Smooth muscle cell (in vitro differentiated cells): Measurements from ENCODE around the gene NCF4. TPM values are rescaled to one million over a fixed set of nuclear protein-coding genes. Genes with fewer than 3 reads are reported as not detected.

ENCODE experiments used
- DNase-seq: peaks from one replicate; lab custom pipeline; 2025; ENCODE audit not compliant: unreplicated experiment; lab: John Stamatoyannopoulos, UW
- H2AFZ ChIP-seq: fragments of 200-600 bp; sonication (generic); 2 replicates; pipeline ENCODE4 v1.6.0; 2016; ENCODE audit warnings: antibody characterized with exemption, low read depth, mild to moderate bottlenecking
- H3F3A ChIP-seq: fragments of 200-600 bp; sonication (generic); 2 replicates; pipeline ENCODE4 v1.6.0; 2017; ENCODE audit warnings: antibody characterized with exemption, low read depth
- H3K27ac ChIP-seq: fragments of 200-600 bp; sonication (generic); 2 replicates; pipeline ENCODE4 v1.5.1; 2016; ENCODE audit warnings: low read depth, mild to moderate bottlenecking
- H3K27me3 ChIP-seq: fragments of 200-600 bp; sonication (generic); 2 replicates; pipeline ENCODE4 v1.6.1; 2016; ENCODE audit warnings: low read depth, mild to moderate bottlenecking
- H3K36me3 ChIP-seq: fragments of 200-600 bp; sonication (generic); 2 replicates; pipeline ENCODE4 v1.5.1; 2016; ENCODE audit warnings: low read depth
- H3K4me1 ChIP-seq: fragments of 200-600 bp; sonication (generic); 2 replicates; pipeline ENCODE4 v1.5.1; 2016; ENCODE audit warnings: low read depth
- H3K4me2 ChIP-seq: fragments of 200-600 bp; sonication (generic); 2 replicates; pipeline ENCODE4 v1.6.0; 2016; ENCODE audit warnings: mild to moderate bottlenecking
- H3K4me3 ChIP-seq: fragments of 200-600 bp; sonication (generic); 2 replicates; pipeline ENCODE4 v1.5.1; 2016; ENCODE audit warnings: mild to moderate bottlenecking
- H3K79me2 ChIP-seq: fragments of 200-600 bp; sonication (generic); 2 replicates; pipeline ENCODE4 v1.6.0; 2016; ENCODE audit warnings: low read depth, mild to moderate bottlenecking
- H3K9ac ChIP-seq: fragments of 200-600 bp; sonication (generic); 2 replicates; pipeline ENCODE4 v1.6.0; 2016; ENCODE audit warnings: low read depth
- H3K9me3 ChIP-seq: fragments of 200-600 bp; sonication (generic); replicated peaks from 2 replicates; pipeline ENCODE4 v1.5.1; 2016; ENCODE audit warnings: low read depth
- H4K20me1 ChIP-seq: fragments of 200-600 bp; sonication (generic); 2 replicates; pipeline ENCODE4 v1.6.0; 2016; ENCODE audit warnings: low read depth
- CTCF ChIP-seq: fragments of 200-600 bp; sonication (generic); IDR thresholded peaks from 2 replicates; pipeline ENCODE4 v1.5.1; 2017; ENCODE audit warnings: borderline replicate concordance, mild to moderate bottlenecking, antibody characterized with exemption; ENCODE audit not compliant: insufficient read depth, poor library complexity, severe bottlenecking
- WGBS: methylation state at CpG from one replicate; pipeline ENCODE4 v1.1.7; 2016; ENCODE audit warnings: low lambda C conversion rate; 5-methylcytosine and 5-hydroxymethylcytosine counted together
- polyA plus RNA-seq: library from polyadenylated mRNA; unstranded; fragments of >200 nt; fragmentation: Nextera tagmentation; extraction: Ambion mirVana; gene quantifications from 2 replicates; pipeline ENCODE4 v1.2.1, GENCODE V29; 2016
- total RNA-seq: library from RNA; depleted of rRNA; stranded (reverse); fragments of >200 nt; gene quantifications from 2 replicates; pipeline ENCODE4 v1.2.3, GENCODE V29; 2014

Gene NCF4
- total and polyA plus RNA-seq, 2 experiments from 2014 or later = 0.15 TPM; not detected in 1

GRCh38 chr22:36914390-36914752 is 53.6 kb downstream of the NCF4 start:
- H2AFZ ChIP-seq = no peak overlapping the region
- no peaks in the 10 kb centered on the region for H3K9me3 ChIP-seq
- no peaks in the 10 kb centered on the region for H3K36me3 ChIP-seq
- H3K9ac ChIP-seq = no peak overlapping the region
- no peak overlapping the region for H3K4me3 ChIP-seq
- H3K27me3 ChIP-seq = no peaks in the 10 kb centered on the region
- no peaks in the 10 kb centered on the region for H4K20me1 ChIP-seq
- TF ChIP-seq CTCF = no peak
- H3K4me1 ChIP-seq = peaks cover 9% of the 10 kb centered on the region
- H3K4me2 ChIP-seq = no peak overlapping the region
- WGBS = 100% methylated on average over 1 of the region's 1 CpG
- no peaks in the 10 kb centered on the region for H3F3A ChIP-seq
- H3K79me2 ChIP-seq = no peaks in the 10 kb centered on the region
- no peak for DNase-seq
- H3K27ac ChIP-seq = no peak overlapping the region

- Histone ChIP-seq H3K4me1 (peaks cover 9% of the 10 kb centered on the region), H2AFZ (no peak overlapping the region), H4K20me1 (no peaks in the 10 kb centered on the region), H3K9me3 (no peaks in the 10 kb centered on the region), H3K27ac (no peak overlapping the region), H3K9ac (no peak overlapping the region), H3F3A (no peaks in the 10 kb centered on the region), H3K27me3 (no peaks in the 10 kb centered on the region), H3K4me2 (no peak overlapping the region), H3K4me3 (no peak overlapping the region), H3K79me2 (no peaks in the 10 kb centered on the region), H3K36me3 (no peaks in the 10 kb centered on the region)
- no peak for DNase-seq
- no peak for TF ChIP-seq CTCF
These were observed 55.2 kb downstream of the NCF4 start for GRCh38 chr22:36916034-36916433.

DNA sequence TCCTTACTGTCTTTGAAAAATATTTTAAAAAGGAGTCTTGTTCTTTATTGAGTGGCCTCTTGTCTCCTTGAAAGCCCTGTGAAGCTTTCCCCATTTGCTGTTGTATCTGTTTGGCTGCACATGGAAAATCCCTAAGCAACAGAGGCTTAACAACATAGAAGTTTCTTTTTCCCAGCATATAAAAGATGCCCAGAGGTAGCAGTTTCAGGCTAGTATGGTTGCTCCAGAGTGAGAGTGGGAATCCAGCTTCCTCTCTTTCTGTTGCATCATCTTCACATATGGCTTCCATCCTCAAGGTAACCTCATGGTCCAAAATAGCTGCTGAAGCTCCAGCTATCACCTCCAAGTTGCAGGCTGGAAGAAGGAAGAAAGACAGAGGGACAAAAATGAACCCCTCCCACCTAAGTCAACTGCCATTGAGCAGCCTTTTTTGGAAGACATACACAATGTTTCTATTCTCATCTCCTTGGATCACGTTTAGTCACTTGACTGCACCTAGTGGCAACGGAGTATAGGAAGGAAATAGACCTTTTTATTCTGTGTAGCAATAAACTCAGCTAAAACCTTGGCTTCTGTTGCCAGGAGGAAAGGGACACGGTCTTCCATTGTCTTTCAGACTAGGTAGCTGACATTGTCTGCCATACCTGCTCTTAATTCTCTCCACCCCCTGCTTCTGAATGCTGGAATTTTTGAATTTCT is 57.9 kb downstream of the NCF4 start:
- no peak overlapping the region for H3K4me3 ChIP-seq
- no peaks in the 10 kb centered on the region for H3K79me2 ChIP-seq
- DNase-seq = no peak
- H3K4me2 ChIP-seq = no peak overlapping the region
- H3K9me3 ChIP-seq = no peaks in the 10 kb centered on the region
- H3K36me3 ChIP-seq = no peaks in the 10 kb centered on the region
- peaks cover 9% of the 10 kb centered on the region for H3K4me1 ChIP-seq
- no peaks in the 10 kb centered on the region for H3K27me3 ChIP-seq
- WGBS = 86% methylated on average over 3 of the region's 3 CpGs
- H3K9ac ChIP-seq = no peak overlapping the region
- H3K27ac ChIP-seq = no peak overlapping the region
- H4K20me1 ChIP-seq = no peaks in the 10 kb centered on the region
- TF ChIP-seq CTCF = no peak
- no peak overlapping the region for H2AFZ ChIP-seq
- H3F3A ChIP-seq = no peaks in the 10 kb centered on the region

GRCh38 chr22:36921309-36922104 is 60.7 kb downstream of the NCF4 start:
- H4K20me1 ChIP-seq = no peaks in the 10 kb centered on the region
- H3K79me2 ChIP-seq = no peaks in the 10 kb centered on the region
- no peak for DNase-seq
- H3K4me2 ChIP-seq = no peak overlapping the region
- H3K36me3 ChIP-seq = no peaks in the 10 kb centered on the region
- no peaks in the 10 kb centered on the region for H3F3A ChIP-seq
- no peak overlapping the region for H3K9ac ChIP-seq
- no peaks in the 10 kb centered on the region for H3K9me3 ChIP-seq
- H3K27ac ChIP-seq = no peak overlapping the region
- TF ChIP-seq CTCF = no peak
- H3K4me3 ChIP-seq = no peak overlapping the region
- H3K27me3 ChIP-seq = no peaks in the 10 kb centered on the region
- H2AFZ ChIP-seq = no peak overlapping the region
- H3K4me1 ChIP-seq = peaks cover 9% of the 10 kb centered on the region
- 88% methylated on average over 15 of the region's 15 CpGs for WGBS
